A204.1 (cell line): ENCODE results near the gene MLN.

Experiments
- FAIRE-seq: peaks from 2 replicates; lab custom pipeline; 2012; peaks lifted over from hg19 to GRCh38; lab: Jason Lieb, UNC

Gene MLN

DNA sequence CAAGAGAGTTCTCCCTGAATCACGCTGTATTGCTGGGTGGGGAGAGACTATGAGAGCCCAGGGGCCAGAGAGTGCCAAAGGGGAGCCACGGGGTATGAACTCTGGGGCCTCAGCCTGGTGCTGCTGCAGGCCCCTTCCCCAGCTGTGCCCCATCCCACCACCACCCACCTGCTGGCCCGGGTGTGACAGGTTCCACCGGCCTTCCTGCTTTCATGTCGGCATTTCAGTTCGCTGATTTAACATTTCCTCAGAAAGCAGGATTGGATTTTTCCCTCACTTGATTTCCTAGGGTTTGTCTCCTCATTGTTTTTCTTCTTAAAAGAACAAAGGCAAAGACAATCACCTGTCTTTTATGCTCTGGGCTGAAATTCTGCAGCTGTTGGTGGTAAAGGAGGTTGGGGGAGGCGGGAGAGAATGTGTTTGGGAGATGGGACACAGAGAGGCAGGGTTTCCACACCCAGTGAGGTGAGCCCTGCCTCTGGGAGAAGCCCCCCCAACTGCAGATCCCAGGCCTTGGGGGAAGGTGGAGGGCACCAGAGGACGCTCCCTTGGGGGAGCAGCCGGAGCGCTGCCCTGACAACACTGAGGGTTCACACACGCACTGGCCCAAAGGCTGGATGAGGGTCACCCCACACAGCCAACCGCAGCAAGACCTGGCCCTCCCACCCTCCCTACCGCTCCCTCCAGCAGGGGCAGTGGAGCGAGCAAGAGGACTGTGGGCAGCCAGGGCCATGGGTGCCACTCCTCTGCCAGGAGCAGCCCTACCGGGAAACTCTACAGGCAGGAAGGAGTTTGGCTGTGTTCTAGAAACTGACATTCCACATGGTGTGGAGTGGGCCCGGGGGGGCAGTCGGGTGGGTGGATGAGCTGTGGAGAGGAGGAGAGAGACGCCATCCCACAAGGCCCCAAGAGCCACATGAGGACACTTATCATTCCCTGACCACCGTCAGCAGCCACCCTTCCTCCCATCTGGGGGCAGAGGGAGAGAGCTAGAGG lies 10.5 kb upstream of the MLN start:
- no peak for FAIRE-seq

- no peak for FAIRE-seq
Observed at GRCh38 chr6:33813246-33813904, 9.6 kb upstream of the MLN start.

GRCh38 chr6:33812669-33813068 lies 8.9 kb upstream of the MLN start:
- no peak for FAIRE-seq

- no peak for FAIRE-seq
Observed at GRCh38 chr6:33809594-33809993, 5.8 kb upstream of the MLN start.

GRCh38 chr6:33808641-33809180 lies 4.9 kb upstream of the MLN start:
- FAIRE-seq, result no peak

- FAIRE-seq, result no peak
Observed at GRCh38 chr6:33807606-33808005, 3.8 kb upstream of the MLN start.

GRCh38 chr6:33806841-33807240 lies 3.0 kb upstream of the MLN start:
- FAIRE-seq, result no peak

DNA sequence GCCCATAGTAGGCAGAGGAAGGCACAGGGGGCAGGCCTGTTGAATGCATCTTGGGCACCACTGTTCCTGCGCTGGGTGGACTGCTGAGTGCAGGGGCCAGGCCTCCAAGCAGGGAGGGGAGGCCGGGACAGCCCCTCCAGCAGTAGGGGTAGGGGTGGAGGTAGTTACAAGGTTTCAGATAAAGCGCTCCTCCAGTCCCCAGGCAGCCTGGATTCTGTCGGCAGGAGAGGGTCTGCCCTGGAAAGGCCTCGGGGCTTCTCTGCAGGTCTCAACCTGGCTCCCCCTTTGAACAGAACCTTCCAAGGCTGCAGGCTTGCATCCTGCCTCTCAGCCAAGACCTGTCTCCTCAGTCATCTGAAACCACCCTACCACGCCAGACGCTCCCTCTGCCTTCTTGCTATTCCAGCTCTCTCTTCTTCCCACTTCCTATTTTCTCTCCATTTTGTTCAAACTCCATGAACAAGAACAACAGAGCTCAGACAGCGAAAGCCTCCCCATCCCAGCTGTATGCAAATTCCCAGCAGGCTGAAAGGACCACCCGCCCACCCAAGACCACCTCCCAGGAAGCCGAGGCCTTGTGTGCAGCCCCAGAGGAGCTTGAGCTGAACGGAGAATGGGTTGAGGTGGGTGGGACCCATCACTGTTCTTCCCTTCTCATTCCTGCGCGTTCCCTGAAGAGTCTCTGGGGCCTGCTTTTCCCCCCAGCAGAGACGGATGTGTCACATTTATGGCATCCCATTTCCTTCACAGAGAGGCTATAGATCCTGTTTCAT lies 1.4 kb downstream of the MLN start:
- FAIRE-seq, result no peak

- no peak for FAIRE-seq
Observed at GRCh38 chr6:33801611-33802010, 2.2 kb downstream of the MLN start.

DNA sequence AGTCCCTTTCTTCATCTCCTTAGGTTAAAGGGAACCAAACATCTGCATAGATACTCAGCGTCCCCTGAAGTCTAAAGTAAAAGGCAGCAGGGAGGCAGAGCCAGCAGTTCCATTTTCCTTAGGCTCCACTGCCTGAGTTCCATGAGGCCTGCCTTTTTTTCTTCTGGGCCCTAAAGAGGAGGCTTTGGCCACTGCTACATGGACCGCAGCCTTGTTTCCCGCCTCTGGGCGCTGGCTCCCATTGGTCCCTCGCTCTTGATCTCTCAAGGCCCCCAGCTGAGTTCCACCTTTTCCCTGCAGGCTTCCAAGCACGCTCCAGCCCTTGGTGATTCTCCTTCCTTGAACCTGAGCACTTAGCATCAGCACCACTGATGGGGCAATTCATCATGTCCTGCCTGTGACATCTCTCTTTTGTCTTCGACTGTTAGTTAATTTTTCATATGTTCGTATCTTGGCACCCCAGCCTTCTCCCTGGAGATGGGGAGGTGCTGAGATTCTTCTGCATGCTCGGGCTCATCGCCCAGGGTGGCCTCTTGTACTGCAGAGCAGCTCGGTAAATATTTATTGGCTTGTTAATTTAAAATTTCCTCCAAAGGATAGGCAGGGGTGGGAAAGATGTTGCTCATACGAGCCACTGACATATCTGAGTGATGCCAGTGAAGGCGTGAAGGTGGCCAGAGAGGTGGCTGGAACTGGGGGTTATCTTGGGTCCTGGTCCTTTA lies 3.4 kb downstream of the MLN start:
- no peak for FAIRE-seq

GRCh38 chr6:33799454-33800113 lies 4.2 kb downstream of the MLN start:
- no peak for FAIRE-seq

DNA sequence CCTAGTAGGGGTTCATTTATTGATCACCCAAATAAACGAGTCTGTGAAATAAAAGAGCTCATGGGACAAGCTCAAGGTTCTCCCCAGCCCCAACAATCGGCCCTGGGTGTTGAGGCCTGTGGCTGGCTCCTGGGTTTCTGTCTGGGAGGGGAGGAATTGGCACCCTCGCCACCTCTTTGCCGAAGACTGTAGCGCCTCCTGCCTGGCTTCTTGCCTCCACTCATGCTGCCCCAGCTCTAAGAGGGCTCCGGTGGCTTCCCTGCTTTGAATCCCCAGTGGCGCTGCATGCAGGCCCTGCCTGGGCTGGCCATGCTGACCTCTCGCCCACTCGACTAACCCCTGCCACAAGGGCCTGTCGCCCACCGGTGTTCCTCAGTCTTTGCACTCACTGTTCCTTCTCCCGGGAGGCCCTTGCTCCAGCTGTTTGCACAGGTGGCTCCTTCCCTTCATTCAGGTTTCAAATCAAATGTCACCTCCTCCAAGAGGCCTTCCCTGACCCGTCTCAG lies 5.4 kb downstream of the MLN start:
- no peak for FAIRE-seq

DNA sequence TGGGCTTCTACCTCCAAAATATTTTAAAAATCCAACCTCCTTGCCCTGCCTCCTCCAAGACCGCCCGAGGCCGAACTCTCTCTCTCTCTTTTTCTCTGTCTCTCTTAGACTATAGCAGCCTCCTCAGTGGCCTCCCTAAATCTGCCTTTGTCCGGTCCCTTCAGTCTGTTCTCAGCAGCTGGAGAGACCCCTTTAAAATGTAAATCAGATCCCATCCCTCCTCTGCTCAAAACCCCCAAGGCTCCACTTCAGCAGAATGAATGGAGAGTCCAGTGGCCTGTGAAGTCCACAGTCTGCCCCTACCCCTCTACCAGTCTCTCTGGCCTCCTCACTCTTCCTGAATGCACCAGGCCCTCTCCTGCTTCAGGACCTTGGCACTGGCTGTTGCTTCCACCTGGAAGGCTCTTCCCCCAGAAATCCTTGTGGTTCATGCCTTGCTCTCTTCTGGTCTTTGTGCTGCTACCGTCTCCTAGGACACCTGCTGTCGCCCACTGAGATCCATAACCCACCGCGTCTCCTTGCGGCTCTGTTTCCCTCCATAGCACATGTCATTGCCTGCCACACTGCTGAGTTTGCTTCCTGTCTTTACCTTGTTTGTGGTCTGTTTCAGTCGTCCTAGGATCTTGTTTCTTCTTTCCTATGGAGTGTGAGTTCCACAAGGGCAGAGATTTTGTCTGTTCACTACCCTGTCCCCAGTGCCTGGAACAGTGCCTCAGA lies 6.0 kb downstream of the MLN start:
- no peak for FAIRE-seq

DNA sequence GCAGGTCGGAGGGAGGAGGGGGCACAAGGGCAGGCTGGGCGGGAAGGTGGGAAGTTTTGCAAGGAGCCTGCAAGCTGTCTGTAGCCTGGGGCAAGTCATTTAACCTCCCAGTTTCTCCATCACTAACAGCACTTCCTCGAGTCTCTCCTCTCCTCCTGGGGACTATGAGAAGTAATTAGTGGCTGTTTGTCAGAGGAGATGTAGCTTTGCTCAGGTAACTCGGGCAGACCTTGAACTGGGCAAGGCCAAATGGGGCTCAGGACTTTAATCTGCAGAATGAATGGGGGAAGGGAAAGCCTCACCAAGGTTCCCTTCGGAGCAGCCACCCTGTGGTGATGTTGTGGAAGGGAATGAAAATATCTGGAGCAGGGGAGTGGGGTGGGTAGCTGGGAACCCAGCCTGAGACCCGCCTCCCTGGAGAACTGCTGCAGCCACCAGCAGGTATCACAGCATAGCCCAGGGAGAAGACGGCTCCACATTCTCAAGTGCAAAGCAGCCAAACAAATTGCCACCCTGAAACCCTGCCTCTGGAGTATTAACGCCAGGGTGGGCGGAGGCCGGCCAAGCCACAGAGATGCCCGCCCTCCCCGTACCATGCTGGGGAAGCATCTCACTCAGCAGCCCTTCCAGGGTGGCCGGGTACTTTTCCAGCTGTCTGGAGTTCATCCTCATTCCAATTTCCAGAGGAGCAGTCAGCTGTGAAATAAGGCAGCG lies 8.7 kb downstream of the MLN start:
- no peak for FAIRE-seq

- FAIRE-seq, result no peak
Observed at GRCh38 chr6:33792981-33793380, 10.8 kb downstream of the MLN start.

DNA sequence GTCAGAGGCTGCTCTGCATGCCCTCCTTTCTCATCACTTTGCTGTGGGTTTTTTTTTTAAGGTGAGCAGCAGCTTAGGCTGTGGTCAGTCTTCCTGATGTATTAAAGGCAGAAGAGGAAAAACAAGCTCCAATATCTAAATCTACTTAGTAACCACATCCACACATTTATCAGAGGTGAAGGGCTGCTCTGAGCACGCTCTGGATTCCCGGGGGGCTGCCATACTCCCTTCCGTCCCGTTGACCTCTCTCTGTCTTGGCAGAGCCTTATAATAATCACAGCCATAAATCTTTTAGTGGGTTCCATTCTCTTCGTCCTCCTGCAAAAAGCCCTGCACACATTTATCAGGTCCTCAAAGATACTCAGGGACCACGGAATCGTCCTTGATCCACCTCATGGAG lies 12.2 kb downstream of the MLN start:
- FAIRE-seq, result no peak

DNA sequence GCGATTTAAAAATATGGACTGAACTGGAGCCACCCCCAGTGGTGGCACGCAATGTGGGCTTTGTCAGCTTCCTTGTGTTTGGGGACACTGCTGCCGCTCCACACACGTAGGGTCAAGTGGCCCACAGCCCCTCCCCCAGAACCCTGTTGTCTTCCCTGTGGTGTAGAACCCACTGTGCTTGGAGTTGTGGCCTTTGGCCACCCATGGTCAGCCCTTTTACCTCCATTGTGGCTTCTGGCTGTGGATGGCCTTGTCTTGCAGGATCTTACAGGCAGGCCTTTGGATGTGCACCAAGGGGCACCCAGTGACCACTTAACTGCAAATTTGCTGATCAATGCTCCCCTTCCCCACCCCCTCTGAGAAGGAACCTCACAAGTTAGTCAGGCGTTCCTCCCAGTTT lies 12.9 kb downstream of the MLN start:
- no peak for FAIRE-seq

DNA sequence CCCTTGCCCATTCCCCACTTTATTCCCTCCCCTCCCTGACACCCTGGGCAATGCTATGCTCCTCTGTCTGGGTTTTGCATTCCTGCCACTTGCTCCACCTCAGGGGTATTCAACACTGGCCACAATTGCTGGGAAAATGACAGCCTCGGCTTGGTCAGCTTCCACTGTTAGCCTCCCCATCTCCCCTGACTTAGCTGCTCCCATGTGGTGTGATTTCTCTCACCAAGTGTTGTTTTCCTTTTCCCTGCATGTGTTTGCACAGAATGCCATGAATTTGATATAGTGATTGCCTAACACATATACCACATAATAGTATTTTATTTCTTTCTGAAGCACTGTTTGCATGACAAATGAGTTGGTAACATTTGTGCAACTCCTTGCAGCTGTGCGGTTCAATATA lies 13.4 kb downstream of the MLN start:
- FAIRE-seq, result no peak

- FAIRE-seq, result no peak
Observed at GRCh38 chr6:33789550-33789895, 14.3 kb downstream of the MLN start.
